ENCODE results near the gene AP1M2. TPM values are rescaled to one million over a fixed set of nuclear protein-coding genes. Genes with fewer than 3 reads are reported as not detected.

AP1M2 gene
- total RNA-seq, 1 experiment from 2014 or later = 126 TPM

DNA sequence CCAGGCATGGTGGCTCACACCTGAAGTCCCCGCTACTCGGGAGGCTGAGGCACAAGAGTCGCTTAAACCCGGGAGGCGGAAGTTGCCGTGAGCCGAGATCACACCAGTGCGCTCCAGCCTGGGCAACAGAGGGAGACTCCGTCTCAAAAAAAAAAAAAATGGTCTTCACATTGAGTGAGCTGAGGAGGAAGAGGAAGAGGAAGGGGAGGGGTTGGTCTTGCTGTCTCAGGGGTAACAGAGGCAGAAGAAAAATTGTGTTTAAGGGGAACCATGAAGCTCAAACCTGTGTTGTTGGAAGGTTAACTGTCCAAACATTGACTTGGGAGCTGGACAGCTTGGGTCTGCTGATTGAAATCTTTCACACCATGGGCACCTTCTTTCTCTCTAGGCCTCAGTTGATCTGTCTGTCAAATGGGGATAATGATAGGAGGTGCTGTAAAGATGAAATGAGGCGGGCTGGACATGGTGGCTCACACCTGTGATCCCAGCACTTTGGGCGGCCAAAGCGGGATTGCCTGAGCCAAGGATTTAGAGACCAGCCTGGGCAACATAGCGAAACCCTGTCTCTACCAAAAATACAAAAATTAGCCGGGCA lies 28.4 kb upstream of the AP1M2 start:
- Histone ChIP-seq H2AFZ (no peak overlapping the region), H4K20me1 (ENCODE audit: insufficient read depth) (no peaks in the 10 kb centered on the region), H3K9me2 (ENCODE audit: insufficient read depth) (no peaks in the 10 kb centered on the region), H3K9me3 (ENCODE audit: insufficient read depth, low read depth) (no peaks in the 10 kb centered on the region), H3K27me3 (ENCODE audit: insufficient read depth, low read depth) (no peaks in the 10 kb centered on the region), H3K4me3 (no peak overlapping the region), H3K27ac (peak overlapping the region; percentile 99; the same call in 1 of the 2 replicates), H3K36me3 (ENCODE audit: low read depth) (no peaks in the 10 kb centered on the region), H3K79me2 (ENCODE audit: low read depth) (no peaks in the 10 kb centered on the region), H3K4me2 (no peak overlapping the region), H3K4me1 (replicated peaks; ENCODE audit: insufficient read depth) (peaks cover 42% of the 10 kb centered on the region), H3F3A (ENCODE audit: insufficient read depth, low read depth) (peaks cover 42% of the 10 kb centered on the region)
- TF ChIP-seq, protein P1, sequence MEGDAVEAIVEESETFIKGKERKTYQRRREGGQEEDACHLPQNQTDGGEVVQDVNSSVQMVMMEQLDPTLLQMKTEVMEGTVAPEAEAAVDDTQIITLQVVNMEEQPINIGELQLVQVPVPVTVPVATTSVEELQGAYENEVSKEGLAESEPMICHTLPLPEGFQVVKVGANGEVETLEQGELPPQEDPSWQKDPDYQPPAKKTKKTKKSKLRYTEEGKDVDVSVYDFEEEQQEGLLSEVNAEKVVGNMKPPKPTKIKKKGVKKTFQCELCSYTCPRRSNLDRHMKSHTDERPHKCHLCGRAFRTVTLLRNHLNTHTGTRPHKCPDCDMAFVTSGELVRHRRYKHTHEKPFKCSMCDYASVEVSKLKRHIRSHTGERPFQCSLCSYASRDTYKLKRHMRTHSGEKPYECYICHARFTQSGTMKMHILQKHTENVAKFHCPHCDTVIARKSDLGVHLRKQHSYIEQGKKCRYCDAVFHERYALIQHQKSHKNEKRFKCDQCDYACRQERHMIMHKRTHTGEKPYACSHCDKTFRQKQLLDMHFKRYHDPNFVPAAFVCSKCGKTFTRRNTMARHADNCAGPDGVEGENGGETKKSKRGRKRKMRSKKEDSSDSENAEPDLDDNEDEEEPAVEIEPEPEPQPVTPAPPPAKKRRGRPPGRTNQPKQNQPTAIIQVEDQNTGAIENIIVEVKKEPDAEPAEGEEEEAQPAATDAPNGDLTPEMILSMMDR (conservative IDR thresholded peaks at IDR 0.05) = no peak
- no peak for TF ChIP-seq EZH2 (IDR thresholded peaks at IDR 0.05; ENCODE audit: low read depth)
- no TSS peak for BruUV-seq (replicated peaks)
- DNase-seq = no peak
- CTCF ChIA-PET = interaction anchor here (0.7 kb wide), 1 partner anchor 13 kb away, joined by 3 read pairs; no protein-coding TSS in a partner anchor
- intact Hi-C loops (cut with micrococcal nuclease; ENCODE audit: unreplicated experiment) = no loop called here
- POLR2A ChIA-PET (ENCODE audit: unreplicated experiment) = no interaction called here

DNA sequence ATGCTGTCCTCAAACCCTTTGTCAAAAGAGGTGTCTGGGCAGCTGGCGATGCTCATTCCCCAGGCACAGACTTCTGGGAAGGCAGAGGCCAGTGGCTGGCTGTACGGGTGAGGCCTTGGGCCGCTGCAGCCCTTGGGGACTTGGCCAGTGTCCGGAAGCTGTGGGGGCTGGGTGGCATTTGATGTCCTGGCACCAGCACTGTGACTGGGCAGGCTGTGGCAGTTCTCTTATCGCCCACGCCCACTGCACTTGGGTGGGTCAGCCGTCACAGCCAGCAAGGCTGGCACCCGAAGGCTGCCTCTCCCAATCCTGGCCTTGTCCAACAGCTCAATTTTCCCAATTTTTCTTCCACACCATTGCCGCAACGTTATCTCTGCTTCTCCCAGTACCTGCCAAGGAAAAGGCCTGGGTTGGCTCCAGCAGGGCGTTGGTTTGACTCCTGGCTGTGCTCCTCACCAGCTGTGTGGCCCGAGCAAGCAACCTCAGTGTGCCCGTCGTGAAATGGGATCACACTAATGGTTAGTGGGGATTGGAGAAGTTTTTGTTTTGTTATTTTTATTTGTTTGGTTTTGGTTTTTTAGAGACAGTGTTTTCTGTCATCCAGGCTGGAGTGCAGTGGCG lies 25.5 kb upstream of the AP1M2 start:
- no peaks in the 10 kb centered on the region for H3K36me3 ChIP-seq (ENCODE audit: low read depth)
- H3K9me2 ChIP-seq (ENCODE audit: insufficient read depth) = no peaks in the 10 kb centered on the region
- no peaks in the 10 kb centered on the region for H3K9me3 ChIP-seq (ENCODE audit: insufficient read depth, low read depth)
- TF ChIP-seq EZH2 (IDR thresholded peaks at IDR 0.05; ENCODE audit: low read depth) = no peak
- TF ChIP-seq, protein P1 (conservative IDR thresholded peaks at IDR 0.05) = no peak
- H3K4me2 ChIP-seq = no peak overlapping the region
- ChIA-PET CTCF (no interaction called here), POLR2A (ENCODE audit: unreplicated experiment) (interaction anchor here (0.5 to 0.6 kb wide), 3 partner anchors 10 to 286 kb away, joined by 4 to 8 read pairs (median 4); partner anchors contain the start of gene CDKN2D)
- peaks cover 20% of the 10 kb centered on the region; the same call in 1 of the 2 replicates for H3F3A ChIP-seq (ENCODE audit: insufficient read depth, low read depth)
- intact Hi-C loops (cut with micrococcal nuclease; ENCODE audit: unreplicated experiment) = no loop called here
- H3K4me3 ChIP-seq = no peak overlapping the region
- H4K20me1 ChIP-seq (ENCODE audit: insufficient read depth) = no peaks in the 10 kb centered on the region
- H2AFZ ChIP-seq = no peak overlapping the region
- no peak overlapping the region for H3K27ac ChIP-seq
- H3K4me1 ChIP-seq (replicated peaks; ENCODE audit: insufficient read depth) = peaks cover 15% of the 10 kb centered on the region
- H3K79me2 ChIP-seq (ENCODE audit: low read depth) = no peaks in the 10 kb centered on the region
- no TSS peak for BruUV-seq (replicated peaks)
- peak in 1 of 2 experiments; percentile 64 for DNase-seq
- no peaks in the 10 kb centered on the region for H3K27me3 ChIP-seq (ENCODE audit: insufficient read depth, low read depth)

DNA sequence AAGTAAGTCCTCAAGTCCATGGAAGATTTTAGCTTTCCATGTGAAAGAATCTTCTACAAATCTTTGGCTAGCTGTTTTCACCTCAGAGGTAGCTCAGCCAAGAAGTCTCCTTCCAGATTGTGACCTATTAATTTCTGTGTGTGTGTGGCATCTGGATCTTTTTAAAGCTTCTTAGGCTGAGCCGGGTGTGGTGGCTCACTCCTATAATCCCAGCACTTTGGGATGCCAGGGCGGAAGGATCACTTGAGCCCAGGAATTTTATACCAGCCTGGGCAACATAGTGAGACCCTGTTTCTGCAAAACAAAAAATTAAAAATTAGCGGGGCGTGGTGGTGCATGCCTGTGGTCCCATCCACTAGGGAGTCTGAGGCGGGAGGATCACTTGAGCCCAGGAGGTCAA lies 24.8 kb upstream of the AP1M2 start:
- intact Hi-C loops (cut with micrococcal nuclease; ENCODE audit: unreplicated experiment) = no loop called here

More for the DNA sequence above, 24.8 kb upstream of the AP1M2 start:
- Histone ChIP-seq H3K27me3 (ENCODE audit: insufficient read depth, low read depth) (no peaks in the 10 kb centered on the region), H3K4me3 (no peak overlapping the region), H3K9me2 (ENCODE audit: insufficient read depth) (no peaks in the 10 kb centered on the region), H2AFZ (no peak overlapping the region), H3K4me2 (no peak overlapping the region), H3K79me2 (ENCODE audit: low read depth) (no peaks in the 10 kb centered on the region), H3K36me3 (ENCODE audit: low read depth) (no peaks in the 10 kb centered on the region), H3K4me1 (replicated peaks; ENCODE audit: insufficient read depth) (peaks cover 8% of the 10 kb centered on the region), H3F3A (ENCODE audit: insufficient read depth, low read depth) (peaks cover 13% of the 10 kb centered on the region; the same call in 1 of the 2 replicates), H4K20me1 (ENCODE audit: insufficient read depth) (no peaks in the 10 kb centered on the region), H3K9me3 (ENCODE audit: insufficient read depth, low read depth) (no peaks in the 10 kb centered on the region), H3K27ac (no peak overlapping the region)
- ChIA-PET CTCF (no interaction called here), POLR2A (ENCODE audit: unreplicated experiment) (interaction anchor here (0.6 kb wide), 1 partner anchor 287 kb away, joined by 8 read pairs; no protein-coding TSS in a partner anchor)
- TF ChIP-seq EZH2 (IDR thresholded peaks at IDR 0.05; ENCODE audit: low read depth) = no peak
- TF ChIP-seq, protein P1 (conservative IDR thresholded peaks at IDR 0.05) = no peak
- BruUV-seq (replicated peaks) = no TSS peak
- DNase-seq = no peak

All from PC-9 (cell line).